Measurements from ENCODE around the gene WDR1.

The WDR1 gene

GRCh38 chr4:10066206-10066605 lies 50.4 kb downstream of the WDR1 start:
- no peak for DNase-seq

GRCh38 chr4:10063544-10064300 lies 52.9 kb downstream of the WDR1 start:
- no peak for DNase-seq

DNA sequence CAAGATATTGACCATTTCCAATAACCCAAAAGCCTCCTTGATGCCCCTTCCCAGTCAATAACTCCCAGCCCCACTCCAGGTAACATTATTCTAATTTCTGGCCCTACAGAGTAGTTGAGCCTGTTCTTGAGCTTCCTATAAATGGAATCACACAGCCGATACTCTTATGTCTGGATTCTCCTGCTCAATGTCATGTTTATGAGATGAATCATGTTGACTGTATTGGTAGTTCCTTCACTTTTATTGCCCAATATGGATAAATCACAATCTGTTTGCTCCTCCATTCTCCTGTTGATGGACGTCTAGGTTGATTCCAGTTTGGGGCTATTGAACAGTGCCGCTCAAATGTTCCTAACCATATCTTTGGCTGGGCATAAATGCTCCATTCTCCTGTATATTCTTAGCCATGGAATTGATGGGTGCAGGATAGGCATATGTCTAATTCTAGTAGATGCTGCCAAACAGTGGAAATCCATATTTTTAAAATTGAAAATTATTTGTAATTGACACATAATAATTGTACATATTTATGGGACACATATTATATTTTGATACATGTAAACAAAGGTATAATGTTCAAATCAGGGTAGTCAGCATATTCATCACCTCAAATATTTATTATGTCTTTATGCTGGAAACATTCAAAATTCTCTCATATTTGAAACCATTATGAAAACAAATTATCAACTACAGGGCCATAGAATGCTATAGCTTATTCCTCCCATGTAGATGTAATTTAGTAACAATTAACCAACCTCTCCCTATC lies 54.8 kb downstream of the WDR1 start:
- DNase-seq: no peak

DNA sequence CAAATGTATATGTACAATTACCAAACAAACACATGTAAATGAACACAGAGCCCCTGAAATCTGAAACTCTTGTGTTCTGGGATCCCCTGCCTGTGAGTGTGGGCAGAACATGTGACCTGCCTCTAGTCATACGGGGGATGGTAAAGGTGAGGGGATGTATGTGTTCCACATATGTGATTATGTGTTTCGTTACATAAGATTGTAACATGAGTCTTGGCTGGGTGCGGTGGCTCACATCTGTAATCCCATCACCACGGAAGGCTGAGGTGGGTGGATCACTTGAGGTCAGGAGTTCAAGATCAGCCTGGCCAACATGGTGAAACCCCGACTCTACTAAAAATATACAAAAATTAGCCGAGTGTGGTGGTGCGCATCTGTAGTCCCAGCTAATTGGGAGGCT lies 58.2 kb downstream of the WDR1 start:
- DNase-seq: no peak

DNA sequence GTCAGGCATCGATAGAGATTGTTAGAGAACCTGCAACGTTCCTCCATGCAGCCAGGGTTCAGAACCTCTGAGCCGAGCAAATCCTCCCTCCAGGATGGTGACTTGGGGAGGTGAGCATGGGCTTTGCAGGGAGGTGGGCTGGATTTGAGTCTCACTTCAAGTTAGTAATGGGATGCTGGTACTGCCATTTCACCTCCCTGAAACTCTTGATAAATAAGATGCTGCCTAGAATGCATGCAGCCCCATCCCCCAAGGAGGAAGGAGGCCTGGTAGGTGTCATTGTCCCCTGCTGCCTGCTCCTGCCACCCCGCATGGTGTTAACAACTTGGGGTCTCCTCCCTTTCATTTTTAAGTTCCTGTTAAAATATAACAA lies 59.6 kb downstream of the WDR1 start:
- DNase-seq: no peak

- DNase-seq: no peak
Observed at GRCh38 chr4:10056334-10057022, 60.1 kb downstream of the WDR1 start.

GRCh38 chr4:10055871-10056270 lies 60.7 kb downstream of the WDR1 start:
- DNase-seq: no peak

DNA sequence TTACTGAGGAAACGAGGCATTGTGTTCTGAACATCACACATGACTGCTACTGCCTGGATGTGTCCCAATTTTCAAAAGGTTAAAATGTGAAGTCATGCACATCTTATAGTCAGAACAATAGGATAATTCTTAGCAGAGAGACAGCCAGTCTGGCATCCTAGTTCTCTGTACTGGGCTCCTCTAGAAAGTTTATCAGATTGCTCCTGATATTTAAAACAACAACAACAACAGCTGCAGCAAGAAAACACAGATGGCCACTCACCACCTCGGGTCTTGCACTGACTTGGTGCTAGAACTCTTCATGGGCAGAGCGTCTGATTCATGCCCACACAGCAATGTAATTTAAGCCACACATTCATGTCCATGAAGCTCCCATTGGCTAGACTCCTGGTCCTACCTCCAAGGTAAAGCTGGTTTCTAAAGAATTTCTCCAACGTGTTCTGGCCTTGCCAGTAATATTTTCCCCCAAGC lies 62.0 kb downstream of the WDR1 start:
- DNase-seq: no peak

DNA sequence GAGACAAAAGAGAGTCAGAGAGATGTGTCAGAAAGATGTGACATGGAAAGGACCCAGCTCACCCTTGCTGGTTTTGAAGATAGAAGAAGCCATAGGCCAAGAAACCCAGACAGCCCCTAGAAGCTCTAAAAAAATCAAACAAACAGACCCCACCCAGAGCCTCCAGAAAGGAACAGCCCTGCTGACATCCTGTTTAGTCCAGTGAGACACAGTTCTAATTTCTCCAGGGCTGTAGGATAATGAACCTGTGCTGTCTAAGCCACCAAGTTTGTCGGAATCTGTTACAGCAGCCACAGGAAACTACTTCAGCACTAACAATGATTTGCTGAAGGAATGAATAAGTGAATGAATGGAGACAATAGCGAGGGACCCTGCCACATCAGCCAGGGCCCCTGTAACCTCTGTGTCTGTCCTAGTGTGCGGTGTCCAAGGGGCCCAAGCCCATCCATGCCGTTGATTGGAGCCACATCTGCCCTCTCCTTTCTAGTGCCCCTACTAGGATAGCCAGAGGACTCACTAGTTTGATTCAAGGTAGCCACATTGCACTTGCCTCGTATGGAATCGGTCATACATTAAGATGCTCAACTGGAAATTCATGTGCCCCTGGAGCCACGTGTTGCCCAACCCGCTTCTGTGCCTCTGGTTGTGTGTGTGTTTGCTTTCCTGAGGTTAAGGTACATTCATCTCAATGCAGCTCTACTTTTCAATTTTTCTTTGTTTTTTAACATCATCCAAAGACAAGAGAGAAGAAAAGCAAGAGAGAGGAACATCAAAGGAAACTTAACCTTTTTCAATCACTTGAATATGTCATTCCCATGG lies 62.8 kb downstream of the WDR1 start:
- DNase-seq: no peak

- no peak for DNase-seq
Observed at GRCh38 chr4:10051517-10052135, 65.0 kb downstream of the WDR1 start.

- no peak for DNase-seq
Observed at GRCh38 chr4:10050721-10051120, 65.9 kb downstream of the WDR1 start.

DNA sequence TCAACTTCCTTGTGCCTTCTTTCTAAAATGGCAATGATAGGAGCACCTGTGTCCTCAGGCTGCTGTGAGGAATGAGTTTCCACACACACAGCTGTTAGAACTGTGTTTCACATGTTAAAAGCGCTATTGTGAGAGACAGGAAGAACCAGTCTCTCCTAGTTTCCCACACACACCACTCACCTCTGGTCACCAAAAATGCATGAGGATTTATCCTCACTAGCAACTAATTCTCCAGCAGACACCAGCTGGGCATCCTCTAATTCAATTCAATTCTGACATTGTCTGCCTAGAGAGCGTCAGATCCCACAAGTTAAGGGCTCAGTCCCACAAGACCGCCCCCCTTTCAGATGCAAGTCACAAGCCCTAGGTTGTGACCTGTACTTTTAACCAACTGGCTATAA lies 66.3 kb downstream of the WDR1 start:
- no peak for DNase-seq

DNA sequence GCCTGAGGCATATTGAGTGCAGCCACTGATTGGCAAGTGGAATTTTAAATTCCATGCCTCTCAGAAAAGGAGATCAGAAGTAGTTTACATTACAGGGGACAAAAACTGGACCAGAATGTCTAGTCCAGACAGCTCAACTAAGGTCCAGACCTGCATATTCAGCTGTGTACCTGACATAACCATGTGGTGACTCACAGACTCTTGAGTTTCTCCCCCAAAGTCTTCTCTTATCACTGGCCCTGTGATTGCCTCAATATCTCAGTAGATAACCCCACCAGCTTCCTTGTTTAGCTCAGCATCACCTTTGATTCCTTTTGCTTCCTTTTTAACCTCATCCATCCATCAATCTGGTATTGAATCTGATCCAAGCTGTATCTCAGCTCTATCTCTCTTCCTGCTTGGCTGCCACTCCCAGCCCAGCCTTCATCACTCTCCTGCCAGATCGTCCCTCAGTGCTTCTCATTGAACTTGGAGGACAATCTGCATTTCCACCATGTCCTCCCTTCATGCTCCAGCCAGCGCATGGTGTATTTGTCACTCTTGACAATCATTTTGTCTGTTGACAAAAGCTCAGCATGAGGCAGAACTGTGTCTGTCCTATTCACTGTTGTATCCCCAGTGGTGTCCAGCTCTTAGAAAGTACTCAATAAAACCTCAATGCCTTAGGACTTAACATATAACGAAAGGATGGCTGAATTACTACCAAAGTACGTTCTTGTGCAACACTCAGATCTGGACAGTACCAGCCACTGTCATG lies 67.5 kb downstream of the WDR1 start:
- no peak for DNase-seq

GRCh38 chr4:10047967-10048366 lies 68.6 kb downstream of the WDR1 start:
- DNase-seq: no peak

DNA sequence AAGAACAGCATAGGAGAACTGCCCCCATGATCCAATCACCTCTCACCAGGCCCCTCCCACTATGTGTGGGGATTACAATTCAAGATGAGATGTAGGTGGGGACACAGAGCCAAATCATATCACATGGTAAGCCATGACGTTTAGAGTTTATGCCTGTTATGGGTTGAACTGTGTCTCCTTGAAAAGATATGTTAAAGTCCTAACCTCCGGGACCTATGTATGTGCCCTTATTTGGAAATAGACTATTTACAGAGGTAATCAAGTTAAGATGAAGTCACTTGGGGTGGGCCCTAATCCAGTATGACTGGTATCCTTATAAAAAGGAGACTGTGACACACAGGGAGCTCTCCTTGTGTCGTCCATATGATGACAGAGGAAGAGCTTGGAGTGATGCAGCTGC lies 70.1 kb downstream of the WDR1 start:
- DNase-seq: no peak

- DNase-seq: no peak
Observed at GRCh38 chr4:10045481-10045880, 71.1 kb downstream of the WDR1 start.

DNA sequence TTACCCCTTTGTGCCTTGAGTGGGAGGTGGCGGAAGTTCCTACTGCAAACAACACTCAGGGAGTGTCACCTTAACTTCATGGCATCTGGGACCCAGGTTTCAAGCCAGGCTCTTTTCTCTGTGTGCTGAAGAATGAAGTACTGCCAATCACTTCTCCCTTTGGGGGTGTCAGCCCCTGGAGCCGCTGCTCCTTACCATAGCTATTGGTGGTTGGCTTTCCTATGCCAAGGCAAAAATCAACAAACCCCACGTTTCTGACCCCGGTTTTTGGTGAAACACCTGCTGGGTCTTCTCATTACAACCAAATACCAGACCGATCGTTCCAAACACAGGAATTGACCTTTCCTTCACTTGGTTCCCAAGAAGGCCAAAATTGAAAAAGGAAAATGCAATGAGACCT lies 75.6 kb downstream of the WDR1 start:
- no peak for DNase-seq

DNA sequence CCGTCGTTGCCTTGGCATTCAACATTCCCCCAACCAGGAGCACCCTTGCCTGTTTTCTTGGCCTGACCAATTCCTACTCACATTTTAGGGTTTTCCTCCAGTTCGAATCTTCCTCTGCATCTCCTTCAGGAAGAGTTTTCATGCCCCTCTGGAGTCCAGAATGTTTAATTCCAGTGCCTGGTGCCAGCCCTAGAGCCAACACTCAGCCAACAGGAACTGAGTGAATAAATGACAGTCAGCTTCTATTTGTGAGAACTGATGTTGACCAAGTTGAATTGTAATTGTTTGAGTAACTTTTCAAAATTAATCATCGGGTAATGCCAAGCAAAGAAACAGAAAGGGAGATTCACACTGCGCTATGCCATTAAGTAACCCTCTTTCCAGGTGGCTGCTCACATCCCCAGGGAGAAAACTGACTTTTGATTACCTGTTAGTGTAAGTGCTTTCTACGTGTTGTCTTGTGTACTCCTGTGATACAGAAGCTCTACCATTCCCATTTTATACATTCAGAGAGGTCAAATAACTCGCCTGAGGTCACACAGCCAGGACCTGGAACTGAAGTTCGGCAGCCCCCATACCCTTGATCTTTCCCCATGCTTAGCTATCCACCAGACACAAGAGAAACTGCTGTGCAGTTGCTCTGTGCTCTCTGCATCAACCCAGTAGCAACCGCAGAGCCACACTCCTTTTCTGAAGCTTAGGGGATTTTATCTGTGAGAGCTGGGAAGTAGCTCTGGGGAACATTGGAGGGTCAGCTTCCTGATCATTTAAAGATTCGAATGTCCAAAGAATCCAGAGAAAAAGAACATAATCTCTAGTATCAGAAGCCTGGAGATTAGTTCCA lies 76.3 kb downstream of the WDR1 start:
- DNase-seq: no peak

DNA sequence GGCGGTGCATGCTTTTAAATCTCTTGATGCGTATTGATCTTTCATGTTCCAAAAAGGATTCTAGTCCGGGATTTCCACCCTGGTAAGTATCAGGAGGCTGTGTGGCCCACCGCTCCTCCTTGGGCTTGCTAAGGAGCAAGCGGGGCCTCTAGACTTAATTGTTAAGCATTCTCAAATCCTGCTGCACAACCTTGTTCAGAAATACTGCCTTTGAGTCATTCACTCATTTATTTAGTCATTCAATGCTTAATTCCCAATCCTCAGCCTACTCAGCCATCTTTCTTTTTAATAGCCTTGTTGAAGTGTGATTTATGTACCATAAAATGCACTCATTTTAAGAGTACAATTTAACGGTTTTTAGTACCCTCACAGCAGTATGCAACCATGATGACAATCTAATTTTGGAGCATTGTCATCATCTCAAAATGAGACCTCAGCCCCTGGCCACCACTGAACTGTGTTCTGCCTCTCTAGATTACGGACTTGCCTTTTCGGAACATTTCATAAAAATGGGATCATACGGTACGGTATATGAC lies 79.7 kb downstream of the WDR1 start:
- no peak for DNase-seq

- DNase-seq: no peak
Observed at GRCh38 chr4:10035130-10035529, 81.5 kb downstream of the WDR1 start.
